Measurements from ENCODE around the gene DCDC2B. TPM values are rescaled to one million over a fixed set of nuclear protein-coding genes. Genes with fewer than 3 reads are reported as not detected.

The DCDC2B gene
- total RNA-seq, 2 experiments from 2014 or later: 0.14 TPM; not detected in 1

DNA sequence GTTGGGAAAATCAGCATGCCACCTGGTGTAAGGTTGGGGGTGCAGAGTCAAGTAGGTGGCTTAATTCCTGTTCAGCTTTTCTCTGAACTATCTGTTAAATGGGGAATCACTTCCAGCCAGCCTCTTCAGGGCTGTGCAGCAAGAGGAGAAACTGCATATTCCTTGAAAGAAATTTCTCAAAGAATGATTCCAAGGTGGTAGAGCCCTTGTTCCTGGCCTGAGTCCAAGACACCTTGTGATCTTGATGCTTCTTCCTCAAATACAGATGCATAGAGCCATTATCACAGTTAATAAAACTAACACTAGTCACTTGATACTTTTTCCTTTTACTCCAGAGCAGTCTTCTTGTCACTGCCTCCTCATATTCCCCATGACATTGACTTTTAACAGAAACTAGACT, 24.2 kb upstream of the DCDC2B start:
- intact Hi-C loops (cut with DNase I, micrococcal nuclease): no loop called here
- Mint-ChIP-seq H3K4me1 (ENCODE audit: low read depth) (peaks cover 51% of the 10 kb centered on the region), H3K27ac (no peak overlapping the region), H3K36me3 (ENCODE audit: low read depth) (peaks cover 81% of the 10 kb centered on the region), H3K27me3 (no peaks in the 10 kb centered on the region), H3K9me3 (no peaks in the 10 kb centered on the region), H3K4me3 (no peak overlapping the region)
- no peak overlapping the region for H3K4me3 ChIP-seq (ENCODE audit: low read length)
- H3K4me1 ChIP-seq (ENCODE audit: insufficient read depth, low read length): peaks cover 36% of the 10 kb centered on the region
- H3K27me3 ChIP-seq (ENCODE audit: control insufficient read depth in 1 of 2, insufficient read depth in 2 of 2, low read length in 2 of 2): no peaks in the 10 kb centered on the region
- H3K9me3 ChIP-seq (ENCODE audit: control insufficient read depth in 1 of 2, insufficient read depth in 1 of 2, low read length in 2 of 2): no peaks in the 10 kb centered on the region
- TF ChIP-seq, protein P1, sequence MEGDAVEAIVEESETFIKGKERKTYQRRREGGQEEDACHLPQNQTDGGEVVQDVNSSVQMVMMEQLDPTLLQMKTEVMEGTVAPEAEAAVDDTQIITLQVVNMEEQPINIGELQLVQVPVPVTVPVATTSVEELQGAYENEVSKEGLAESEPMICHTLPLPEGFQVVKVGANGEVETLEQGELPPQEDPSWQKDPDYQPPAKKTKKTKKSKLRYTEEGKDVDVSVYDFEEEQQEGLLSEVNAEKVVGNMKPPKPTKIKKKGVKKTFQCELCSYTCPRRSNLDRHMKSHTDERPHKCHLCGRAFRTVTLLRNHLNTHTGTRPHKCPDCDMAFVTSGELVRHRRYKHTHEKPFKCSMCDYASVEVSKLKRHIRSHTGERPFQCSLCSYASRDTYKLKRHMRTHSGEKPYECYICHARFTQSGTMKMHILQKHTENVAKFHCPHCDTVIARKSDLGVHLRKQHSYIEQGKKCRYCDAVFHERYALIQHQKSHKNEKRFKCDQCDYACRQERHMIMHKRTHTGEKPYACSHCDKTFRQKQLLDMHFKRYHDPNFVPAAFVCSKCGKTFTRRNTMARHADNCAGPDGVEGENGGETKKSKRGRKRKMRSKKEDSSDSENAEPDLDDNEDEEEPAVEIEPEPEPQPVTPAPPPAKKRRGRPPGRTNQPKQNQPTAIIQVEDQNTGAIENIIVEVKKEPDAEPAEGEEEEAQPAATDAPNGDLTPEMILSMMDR (IDR thresholded peaks at IDR 0.05): no peak
- DNase-seq (no peak), ATAC-seq (ENCODE audit: poor library complexity) (no peak)
- ChIA-PET CTCF (no interaction called here), POLR2A (no interaction called here)
- no peak overlapping the region for H3K27ac ChIP-seq (ENCODE audit: low read depth in 1 of 2, low read length in 2 of 2)
- H3K36me3 ChIP-seq (ENCODE audit: insufficient read depth, low read length): peaks cover 54% of the 10 kb centered on the region

DNA sequence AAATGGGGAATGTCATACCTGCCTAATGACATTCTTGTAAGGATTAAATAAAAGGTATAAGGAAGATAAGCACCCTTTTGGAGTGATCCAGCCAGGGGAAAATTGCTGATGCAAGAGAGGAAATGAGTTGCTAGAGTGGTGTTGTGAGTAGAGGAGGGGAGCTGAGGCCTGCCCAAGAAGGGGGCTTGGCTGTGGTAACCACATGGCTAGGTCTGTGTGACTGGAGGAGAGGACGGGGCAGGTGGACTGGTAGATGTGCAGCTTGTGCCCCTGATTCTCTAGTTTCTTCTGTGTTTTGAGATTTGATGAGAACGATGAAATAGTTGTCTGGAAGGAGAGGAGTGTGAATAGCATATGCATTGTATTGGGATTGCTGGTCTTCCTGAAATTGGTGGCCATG, 22.8 kb upstream of the DCDC2B start:
- Mint-ChIP-seq H3K27me3 (no peaks in the 10 kb centered on the region), H3K36me3 (ENCODE audit: low read depth) (peaks cover 83% of the 10 kb centered on the region), H3K9me3 (no peaks in the 10 kb centered on the region), H3K4me1 (ENCODE audit: low read depth) (peaks cover 39% of the 10 kb centered on the region), H3K27ac (no peak overlapping the region), H3K4me3 (no peak overlapping the region)
- peaks cover 67% of the 10 kb centered on the region for H3K36me3 ChIP-seq (ENCODE audit: insufficient read depth, low read length)
- no peak overlapping the region for H3K27ac ChIP-seq (ENCODE audit: low read depth in 1 of 2, low read length in 2 of 2)
- TF ChIP-seq, protein P1 (IDR thresholded peaks at IDR 0.05): no peak
- no peak overlapping the region for H3K4me3 ChIP-seq (ENCODE audit: low read length)
- H3K27me3 ChIP-seq (ENCODE audit: control insufficient read depth in 1 of 2, insufficient read depth in 2 of 2, low read length in 2 of 2): no peaks in the 10 kb centered on the region
- peaks cover 26% of the 10 kb centered on the region for H3K4me1 ChIP-seq (ENCODE audit: insufficient read depth, low read length)
- ATAC-seq (ENCODE audit: poor library complexity) (no peak), DNase-seq (no peak)
- CTCF ChIA-PET: no interaction called here
- intact Hi-C loops (cut with DNase I, micrococcal nuclease): no loop called here
- POLR2A ChIA-PET: no interaction called here
- no peaks in the 10 kb centered on the region for H3K9me3 ChIP-seq (ENCODE audit: control insufficient read depth in 1 of 2, insufficient read depth in 1 of 2, low read length in 2 of 2)

DNA sequence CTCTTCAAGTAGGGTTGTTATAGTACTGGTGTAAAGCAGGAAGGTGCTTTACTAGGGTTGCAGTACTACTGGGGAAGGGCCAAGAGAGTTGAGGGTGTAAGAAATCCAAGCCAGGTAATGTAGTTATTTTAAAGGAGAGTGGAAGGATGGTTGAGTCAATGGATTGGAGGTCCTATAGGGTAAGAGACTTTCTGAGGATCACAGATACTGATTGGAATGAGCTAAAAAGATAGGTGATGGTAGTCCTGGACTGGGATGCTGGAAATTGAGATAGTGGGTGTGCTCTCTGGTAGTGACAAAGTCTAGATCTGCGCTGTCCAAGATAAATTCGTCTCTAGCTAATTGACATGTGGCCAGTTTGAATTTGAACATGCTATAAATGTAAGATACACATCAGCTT, 22.4 kb upstream of the DCDC2B start:
- DNase-seq (no peak), ATAC-seq (ENCODE audit: poor library complexity) (no peak)
- TF ChIP-seq, protein P1 (IDR thresholded peaks at IDR 0.05): no peak
- Mint-ChIP-seq H3K4me3 (no peak overlapping the region), H3K36me3 (ENCODE audit: low read depth) (peaks cover 83% of the 10 kb centered on the region), H3K9me3 (no peaks in the 10 kb centered on the region), H3K4me1 (ENCODE audit: low read depth) (peaks cover 34% of the 10 kb centered on the region), H3K27me3 (no peaks in the 10 kb centered on the region), H3K27ac (no peak overlapping the region)
- no peaks in the 10 kb centered on the region for H3K27me3 ChIP-seq (ENCODE audit: control insufficient read depth in 1 of 2, insufficient read depth in 2 of 2, low read length in 2 of 2)
- POLR2A ChIA-PET: no interaction called here
- H3K9me3 ChIP-seq (ENCODE audit: control insufficient read depth in 1 of 2, insufficient read depth in 1 of 2, low read length in 2 of 2): no peaks in the 10 kb centered on the region
- peaks cover 22% of the 10 kb centered on the region for H3K4me1 ChIP-seq (ENCODE audit: insufficient read depth, low read length)
- H3K4me3 ChIP-seq (ENCODE audit: low read length): no peak overlapping the region
- intact Hi-C loops (cut with DNase I, micrococcal nuclease): no loop called here
- peaks cover 71% of the 10 kb centered on the region for H3K36me3 ChIP-seq (ENCODE audit: insufficient read depth, low read length)
- CTCF ChIA-PET: no interaction called here
- no peak overlapping the region for H3K27ac ChIP-seq (ENCODE audit: low read depth in 1 of 2, low read length in 2 of 2)

Measured in CD4-positive, alpha-beta T cell (primary cell).